Measurements from ENCODE around the gene TRIM52. TPM values are rescaled to one million over a fixed set of nuclear protein-coding genes. Genes with fewer than 3 reads are reported as not detected.

The TRIM52 gene
- total and polyA plus RNA-seq, 2 of the 13 experiments (the other 11 are each of a cell fraction or from before 2014, with no cell fraction given), result 7.2 to 11.6 TPM

DNA sequence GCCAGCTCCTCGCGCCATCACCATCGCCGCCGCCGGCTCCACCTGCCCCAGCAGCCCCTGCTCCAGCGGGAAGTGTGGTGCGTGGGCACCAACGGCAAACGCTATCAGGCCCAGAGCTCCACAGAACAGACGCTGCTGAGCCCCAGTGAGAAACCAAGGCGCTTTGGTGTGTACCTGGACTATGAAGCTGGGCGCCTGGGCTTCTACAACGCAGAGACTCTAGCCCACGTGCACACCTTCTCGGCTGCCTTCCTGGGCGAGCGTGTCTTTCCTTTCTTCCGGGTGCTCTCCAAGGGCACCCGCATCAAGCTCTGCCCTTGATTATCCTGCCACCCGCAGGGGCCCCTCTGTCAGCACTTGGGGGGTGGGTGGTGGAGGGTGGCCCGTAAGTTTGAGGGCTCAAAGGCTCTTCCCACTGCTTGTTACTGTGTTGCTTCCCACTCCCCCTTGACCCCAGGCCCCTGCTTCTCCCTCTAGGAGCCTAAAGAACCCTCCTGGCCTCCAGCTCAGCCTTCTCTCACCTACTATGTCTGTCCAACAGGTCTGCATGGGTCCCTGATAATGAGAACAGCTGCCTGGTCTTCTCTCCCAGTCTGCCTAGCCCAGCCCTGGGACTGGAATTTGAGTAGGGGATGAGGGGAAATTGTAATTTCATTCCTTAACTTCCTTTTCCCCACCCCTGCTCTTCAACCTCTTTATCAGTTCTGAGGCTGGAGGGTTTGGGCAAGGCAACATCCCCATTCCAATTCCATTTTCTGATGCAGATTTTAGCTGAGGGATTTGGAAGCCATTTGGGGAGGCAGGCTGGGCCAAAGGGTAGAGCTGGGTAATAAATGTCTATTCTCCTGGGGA is 26.3 kb downstream of the TRIM52 start (continued):
- TF ChIP-seq, protein P1, sequence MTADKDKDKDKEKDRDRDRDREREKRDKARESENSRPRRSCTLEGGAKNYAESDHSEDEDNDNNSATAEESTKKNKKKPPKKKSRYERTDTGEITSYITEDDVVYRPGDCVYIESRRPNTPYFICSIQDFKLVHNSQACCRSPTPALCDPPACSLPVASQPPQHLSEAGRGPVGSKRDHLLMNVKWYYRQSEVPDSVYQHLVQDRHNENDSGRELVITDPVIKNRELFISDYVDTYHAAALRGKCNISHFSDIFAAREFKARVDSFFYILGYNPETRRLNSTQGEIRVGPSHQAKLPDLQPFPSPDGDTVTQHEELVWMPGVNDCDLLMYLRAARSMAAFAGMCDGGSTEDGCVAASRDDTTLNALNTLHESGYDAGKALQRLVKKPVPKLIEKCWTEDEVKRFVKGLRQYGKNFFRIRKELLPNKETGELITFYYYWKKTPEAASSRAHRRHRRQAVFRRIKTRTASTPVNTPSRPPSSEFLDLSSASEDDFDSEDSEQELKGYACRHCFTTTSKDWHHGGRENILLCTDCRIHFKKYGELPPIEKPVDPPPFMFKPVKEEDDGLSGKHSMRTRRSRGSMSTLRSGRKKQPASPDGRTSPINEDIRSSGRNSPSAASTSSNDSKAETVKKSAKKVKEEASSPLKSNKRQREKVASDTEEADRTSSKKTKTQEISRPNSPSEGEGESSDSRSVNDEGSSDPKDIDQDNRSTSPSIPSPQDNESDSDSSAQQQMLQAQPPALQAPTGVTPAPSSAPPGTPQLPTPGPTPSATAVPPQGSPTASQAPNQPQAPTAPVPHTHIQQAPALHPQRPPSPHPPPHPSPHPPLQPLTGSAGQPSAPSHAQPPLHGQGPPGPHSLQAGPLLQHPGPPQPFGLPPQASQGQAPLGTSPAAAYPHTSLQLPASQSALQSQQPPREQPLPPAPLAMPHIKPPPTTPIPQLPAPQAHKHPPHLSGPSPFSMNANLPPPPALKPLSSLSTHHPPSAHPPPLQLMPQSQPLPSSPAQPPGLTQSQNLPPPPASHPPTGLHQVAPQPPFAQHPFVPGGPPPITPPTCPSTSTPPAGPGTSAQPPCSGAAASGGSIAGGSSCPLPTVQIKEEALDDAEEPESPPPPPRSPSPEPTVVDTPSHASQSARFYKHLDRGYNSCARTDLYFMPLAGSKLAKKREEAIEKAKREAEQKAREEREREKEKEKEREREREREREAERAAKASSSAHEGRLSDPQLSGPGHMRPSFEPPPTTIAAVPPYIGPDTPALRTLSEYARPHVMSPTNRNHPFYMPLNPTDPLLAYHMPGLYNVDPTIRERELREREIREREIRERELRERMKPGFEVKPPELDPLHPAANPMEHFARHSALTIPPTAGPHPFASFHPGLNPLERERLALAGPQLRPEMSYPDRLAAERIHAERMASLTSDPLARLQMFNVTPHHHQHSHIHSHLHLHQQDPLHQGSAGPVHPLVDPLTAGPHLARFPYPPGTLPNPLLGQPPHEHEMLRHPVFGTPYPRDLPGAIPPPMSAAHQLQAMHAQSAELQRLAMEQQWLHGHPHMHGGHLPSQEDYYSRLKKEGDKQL (CRISPR knock-in tag; IDR thresholded peaks at IDR 0.05; ENCODE audit: low read depth), result no peak

DNA sequence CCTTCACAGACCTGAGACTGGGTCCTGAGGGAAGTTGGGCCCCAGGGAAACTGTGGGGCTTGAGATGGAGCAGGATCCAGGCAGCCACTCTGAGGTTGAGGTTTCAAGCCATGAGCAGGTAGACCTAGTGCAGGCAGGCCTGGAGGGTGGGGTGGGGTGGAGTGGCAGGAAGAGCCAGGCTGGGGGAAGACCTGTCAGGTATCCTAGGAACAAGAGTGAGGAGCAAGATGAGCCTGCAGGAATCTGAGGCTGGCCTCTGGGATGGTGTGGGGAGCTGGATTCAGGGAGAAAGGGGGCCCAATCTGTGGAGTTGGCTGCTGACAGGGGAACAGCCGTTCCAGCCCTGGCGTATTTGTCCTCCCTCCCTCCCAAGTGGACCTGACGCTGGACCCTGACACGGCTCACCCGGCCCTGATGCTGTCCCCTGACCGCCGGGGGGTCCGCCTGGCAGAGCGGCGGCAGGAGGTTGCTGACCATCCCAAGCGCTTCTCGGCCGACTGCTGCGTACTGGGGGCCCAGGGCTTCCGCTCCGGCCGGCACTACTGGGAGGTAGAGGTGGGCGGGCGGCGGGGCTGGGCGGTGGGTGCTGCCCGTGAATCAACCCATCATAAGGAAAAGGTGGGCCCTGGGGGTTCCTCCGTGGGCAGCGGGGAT is 27.0 kb downstream of the TRIM52 start:
- Histone ChIP-seq H3K4me1 (ENCODE audit: insufficient read depth, low read length) (peaks cover 16% of the 10 kb centered on the region; the same call in 1 of the 2 replicates), H4K20me1 (ENCODE audit: insufficient read depth, low read length) (peaks cover 34% of the 10 kb centered on the region), H3K36me3 (replicated peaks in 1 of 2; ENCODE audit: control insufficient read depth in 1 of 2, insufficient read depth in 2 of 2, low read length in 2 of 2) (peaks cover 31 to 77% of the 10 kb centered on the region in 2 experiments), H3K4me3 (replicated peaks in 1 of 3; ENCODE audit: insufficient read depth in 1 of 3, low read depth in 2 of 3, low read length in 3 of 3) (no peak overlapping the region), H3K27me3 (ENCODE audit: control insufficient read depth in 1 of 2, insufficient read depth in 2 of 2, low read length in 2 of 2) (no peaks in the 10 kb centered on the region), H3K4me2 (ENCODE audit: low read depth, low read length) (no peak overlapping the region), H2AFZ (ENCODE audit: low read length) (no peak overlapping the region), H3K27ac (ENCODE audit: extremely low read length, insufficient read depth, low read length) (no peak overlapping the region), H3K9ac (ENCODE audit: insufficient read depth, low read depth, low read length) (no peak overlapping the region), H3K9me3 (ENCODE audit: low read length) (no peaks in the 10 kb centered on the region), H3K79me2 (ENCODE audit: insufficient read depth, low read length) (no peaks in the 10 kb centered on the region)
- intact Hi-C loops (cut with micrococcal nuclease; ENCODE audit: unreplicated experiment) (no loop called here), in situ Hi-C loops (cut with HindIII; ENCODE audit: extremely low pct_ligation_motif_present, low pct_unique_long_range_greater_than_20kb) (no loop called here)
- ChIA-PET POLR2A (interaction anchor here (1.4 to 4.3 kb wide), 4 partner anchors 9 to 50 kb away, joined by 4 to 41 read pairs (median 15); partner anchors contain the start of genes RACK1 and TRIM41), CTCF (ENCODE audit: low intra/inter-chr PET ratio, low total read pairs) (no interaction called here)
- no peak for DNase-seq (ENCODE audit: low spot score)
- no peak for FAIRE-seq
- BruUV-seq (replicated peaks), result no TSS peak
- TF ChIP-seq RBM39 (IDR thresholded peaks at IDR 0.05; ENCODE audit: low read depth, low read length, poor library complexity, severe bottlenecking), result peak; percentile 72
- peak; percentile 95 for TF ChIP-seq AGO2 (optimal IDR thresholded peaks at IDR 0.05; ENCODE audit: low read depth, low read length)
- TF ChIP-seq ZNF547 (CRISPR knock-in tag; IDR thresholded peaks at IDR 0.05), result no peak
- peak; percentile 89 for TF ChIP-seq AGO1 (IDR thresholded peaks at IDR 0.05; ENCODE audit: low read depth, low read length, poor library complexity, severe bottlenecking)
- 96% methylated on average over 5 of the region's 24 CpGs for WGBS (ENCODE audit: low lambda C conversion rate)
- peak; percentile 34 for ATAC-seq

All from HepG2 (cell line).